Uterus (tissue), 4 donors: ENCODE measurements around the gene SLC6A7. TPM values are rescaled to one million over a fixed set of nuclear protein-coding genes. Genes with fewer than 3 reads are reported as not detected.

Experiments
- DNase-seq, 2 donors: peaks; one replicate each; pipeline ENCODE4 v3.0.0-alpha.2; 2019 to 2020
- H3K27ac ChIP-seq, 2 donors: fragments of 200-600 bp; sonication (generic); 1 replicate in 1 of 2; 2 replicates in 1 of 2; pipeline ENCODE4 v1.5.1; 2016 to 2018
- H3K27me3 ChIP-seq, 2 donors: fragments of 200-600 bp; sonication (generic); one replicate each; pipeline ENCODE4 v1.5.1; 2018 to 2019; ENCODE audit warnings: control low read depth in 1 of 2
- H3K36me3 ChIP-seq, 2 donors: fragments of 200-600 bp; sonication (generic); one replicate each; pipeline ENCODE4 v1.5.1; 2019; ENCODE audit warnings: control low read depth in 1 of 2
- H3K4me1 ChIP-seq, 2 donors: fragments of 200-600 bp; sonication (generic); one replicate each; pipeline ENCODE4 v1.5.1; 2018 to 2019; ENCODE audit warnings: control low read depth in 1 of 2
- H3K4me3 ChIP-seq, 2 donors: fragments of 200-600 bp; sonication (generic); 1 replicate in 1 of 2; 2 replicates in 1 of 2; pipeline ENCODE4 v1.5.1; 2018 to 2019; ENCODE audit warnings: mild to moderate bottlenecking in 1 of 2
- H3K9me3 ChIP-seq, 2 donors: fragments of 200-600 bp; sonication (generic); one replicate each; pipeline ENCODE4 v1.5.1; 2019; ENCODE audit warnings: control low read depth in 1 of 2
- CTCF ChIP-seq, 4 experiments: fragments of 200-600 bp in 2 of 4; fragments of 450-650 bp in 2 of 4; sonication (generic) in 2 of 4; IDR thresholded peaks; one replicate each; pipeline ENCODE4 v1.5.1; 2016 to 2019; ENCODE audit warnings: antibody characterized with exemption in 4 of 4, mild to moderate bottlenecking in 2 of 4, moderate library complexity in 1 of 4
- POLR2A ChIP-seq, 2 donors: fragments of 450-650 bp; IDR thresholded peaks; one replicate each; pipeline ENCODE4 v1.6.1; 2016; ENCODE audit warnings: antibody characterized with exemption in 2 of 2, mild to moderate bottlenecking in 1 of 2, moderate library complexity in 1 of 2
- intact Hi-C: fragments of 100-400 bp; cut with DNase I; formaldehyde crosslinking; loops from one replicate; pipeline ENCODE4 v1.15.1; 2023; ENCODE audit warnings: low total_unique reads
- total RNA-seq, 4 donors: library from RNA; depleted of rRNA in 3 of 4; stranded (reverse); fragments of >200 nt in 3 of 4; gene quantifications; one replicate each; pipeline versions ENCODE4 v1.1.0 to v1.2.4, GENCODE V29; 2014 to 2023
- donor health status: DM: yes; HTN: yes; CAD: no.

Gene SLC6A7
- total RNA-seq, 4 donors from 2014 or later = not detected

GRCh38 chr5:150155258-150156026, 34.4 kb upstream of the SLC6A7 start, which contains the start of gene PDGFRB:
PDGFRB (minus strand) TSS chr5:150155845; CDS start chr5:150137047, 18,798 bp downstream.
- peak in 1 of 4 experiments; percentile 25 for TF ChIP-seq CTCF (IDR thresholded peaks at IDR 0.05)
- peak; percentile 89 for TF ChIP-seq POLR2A (IDR thresholded peaks at IDR 0.05)
- no peaks in the 10 kb centered on the region for H3K9me3 ChIP-seq
- intact Hi-C loops = no loop called here
- H3K27me3 ChIP-seq = no peaks in the 10 kb centered on the region
- H3K4me1 ChIP-seq = peaks cover 0 to 22% of the 10 kb centered on the region in 2 donors
- no peaks in the 10 kb centered on the region for H3K36me3 ChIP-seq
- peak; percentile 94 to 97 for DNase-seq
- H3K27ac ChIP-seq = peak within 1 kb of the TSS; percentile 97 to 99
- H3K4me3 ChIP-seq = peak within 1 kb of the TSS; percentile 78 to 86

- H3K27me3 ChIP-seq = no peaks in the 10 kb centered on the region
- no peak for DNase-seq
- TF ChIP-seq POLR2A (IDR thresholded peaks at IDR 0.05) = no peak
- no peak for TF ChIP-seq CTCF (IDR thresholded peaks at IDR 0.05)
- H3K4me3 ChIP-seq = peak overlapping the region; percentile 78 to 86
- no peaks in the 10 kb centered on the region for H3K9me3 ChIP-seq
- peaks cover 0 to 23% of the 10 kb centered on the region in 2 donors for H3K4me1 ChIP-seq
- no peaks in the 10 kb centered on the region for H3K36me3 ChIP-seq
- H3K27ac ChIP-seq = peak overlapping the region; percentile 97 to 99
- intact Hi-C loops = no loop called here
These were observed 33.9 kb upstream of the SLC6A7 start for GRCh38 chr5:150156027-150156368.

GRCh38 chr5:150156540-150156939, 33.3 kb upstream of the SLC6A7 start:
- peaks cover 0 to 23% of the 10 kb centered on the region in 2 donors for H3K4me1 ChIP-seq
- H3K27ac ChIP-seq = peak overlapping the region; percentile 97 to 99
- H3K4me3 ChIP-seq = peak overlapping the region in 1 of 2 donors; percentile 78
- TF ChIP-seq POLR2A (IDR thresholded peaks at IDR 0.05) = no peak
- TF ChIP-seq CTCF (IDR thresholded peaks at IDR 0.05) = no peak
- H3K27me3 ChIP-seq = no peaks in the 10 kb centered on the region
- intact Hi-C loops = no loop called here
- H3K9me3 ChIP-seq = no peaks in the 10 kb centered on the region
- H3K36me3 ChIP-seq = no peaks in the 10 kb centered on the region
- no peak for DNase-seq

- intact Hi-C loops = no loop called here
- DNase-seq = no peak
- no peak for TF ChIP-seq POLR2A (IDR thresholded peaks at IDR 0.05)
- TF ChIP-seq CTCF (IDR thresholded peaks at IDR 0.05) = no peak
- H3K4me3 ChIP-seq = no peak overlapping the region
- no peaks in the 10 kb centered on the region for H3K9me3 ChIP-seq
- peaks cover 0 to 23% of the 10 kb centered on the region in 2 donors for H3K4me1 ChIP-seq
- no peaks in the 10 kb centered on the region for H3K27me3 ChIP-seq
- H3K36me3 ChIP-seq = no peaks in the 10 kb centered on the region
- peak overlapping the region; percentile 97 to 99 for H3K27ac ChIP-seq
These were observed 32.7 kb upstream of the SLC6A7 start for GRCh38 chr5:150157168-150157567.

- H3K27me3 ChIP-seq = no peaks in the 10 kb centered on the region
- H3K27ac ChIP-seq = peak overlapping the region; percentile 97 to 99
- peaks cover 0 to 23% of the 10 kb centered on the region in 2 donors for H3K4me1 ChIP-seq
- TF ChIP-seq CTCF (IDR thresholded peaks at IDR 0.05) (no peak), POLR2A (IDR thresholded peaks at IDR 0.05) (no peak)
- no peak overlapping the region for H3K4me3 ChIP-seq
- no peaks in the 10 kb centered on the region for H3K36me3 ChIP-seq
- H3K9me3 ChIP-seq = no peaks in the 10 kb centered on the region
- intact Hi-C loops = no loop called here
- DNase-seq = peak; percentile 66
These were observed 31.5 kb upstream of the SLC6A7 start for GRCh38 chr5:150158170-150158949.
